Suprapubic skin (tissue), 4 donors: ENCODE results near the gene SIK2.

Experiments
- POLR2A ChIP-seq, 2 donors: fragments of 450-650 bp; IDR thresholded peaks; one replicate each; pipeline ENCODE4 v1.6.1; 2017; ENCODE audit warnings: antibody characterized with exemption in 2 of 2, mild to moderate bottlenecking in 2 of 2, moderate library complexity in 2 of 2
- POLR2AphosphoS5 ChIP-seq, 3 donors: sonication (generic); formaldehyde crosslinking; IDR thresholded peaks; one replicate each; pipeline ENCODE4 v1.6.1; 2017; ENCODE audit warnings: antibody characterized with exemption in 3 of 3
- TF ChIP-seq, protein P1 (sequence below), 2 donors: fragments of 200-600 bp in 1 of 2; fragments of 450-650 bp in 1 of 2; sonication (generic) in 1 of 2; IDR thresholded peaks; one replicate each; pipeline ENCODE4 v1.5.1; 2016 to 2019; ENCODE audit warnings: antibody characterized with exemption in 2 of 2, mild to moderate bottlenecking in 1 of 2, moderate library complexity in 1 of 2

- TF ChIP-seq, protein P1, sequence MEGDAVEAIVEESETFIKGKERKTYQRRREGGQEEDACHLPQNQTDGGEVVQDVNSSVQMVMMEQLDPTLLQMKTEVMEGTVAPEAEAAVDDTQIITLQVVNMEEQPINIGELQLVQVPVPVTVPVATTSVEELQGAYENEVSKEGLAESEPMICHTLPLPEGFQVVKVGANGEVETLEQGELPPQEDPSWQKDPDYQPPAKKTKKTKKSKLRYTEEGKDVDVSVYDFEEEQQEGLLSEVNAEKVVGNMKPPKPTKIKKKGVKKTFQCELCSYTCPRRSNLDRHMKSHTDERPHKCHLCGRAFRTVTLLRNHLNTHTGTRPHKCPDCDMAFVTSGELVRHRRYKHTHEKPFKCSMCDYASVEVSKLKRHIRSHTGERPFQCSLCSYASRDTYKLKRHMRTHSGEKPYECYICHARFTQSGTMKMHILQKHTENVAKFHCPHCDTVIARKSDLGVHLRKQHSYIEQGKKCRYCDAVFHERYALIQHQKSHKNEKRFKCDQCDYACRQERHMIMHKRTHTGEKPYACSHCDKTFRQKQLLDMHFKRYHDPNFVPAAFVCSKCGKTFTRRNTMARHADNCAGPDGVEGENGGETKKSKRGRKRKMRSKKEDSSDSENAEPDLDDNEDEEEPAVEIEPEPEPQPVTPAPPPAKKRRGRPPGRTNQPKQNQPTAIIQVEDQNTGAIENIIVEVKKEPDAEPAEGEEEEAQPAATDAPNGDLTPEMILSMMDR (IDR thresholded peaks at IDR 0.05), result no peak
- TF ChIP-seq POLR2A (IDR thresholded peaks at IDR 0.05), result no peak
- TF ChIP-seq POLR2AphosphoS5 (IDR thresholded peaks at IDR 0.05), result no peak
Measured at GRCh38 chr11:111665777-111666176, 63.5 kb downstream of the SIK2 start.
